ENCODE results near the gene AGRN.
A peak's percentile ranks its signal among the peaks of the same experiment; 100 is the strongest.
"Not testable (repeated sequence)": the region's sequence is repeated elsewhere in the genome, so short reads cannot be mapped to it uniquely, and the experiment has no call there.

Gene AGRN

GRCh38 chr1:1001057-1001783 lies 18.7 kb upstream of the AGRN start:
- no peaks in the 10 kb centered on the region for H3K9me3 ChIP-seq (ENCODE audit: control insufficient read depth, low read length)
- H3K27me3 ChIP-seq (ENCODE audit: control insufficient read depth, insufficient read depth, low read length, poor library complexity, severe bottlenecking): peaks cover 60% of the 10 kb centered on the region
- H3K27ac ChIP-seq (ENCODE audit: insufficient read depth, low read depth, low read length, poor library complexity, severe bottlenecking): peak overlapping the region; percentile 98
- H3K36me3 ChIP-seq (ENCODE audit: control insufficient read depth, insufficient read depth, low read length): no peaks in the 10 kb centered on the region
- H3K4me3 ChIP-seq (ENCODE audit: insufficient read depth, low read depth, low read length): peak overlapping the region; percentile 71
- peaks cover 41% of the 10 kb centered on the region for H3K4me1 ChIP-seq (ENCODE audit: control insufficient read depth, insufficient read depth, low read length)
- WGBS, 2 experiments: 3 to 5% methylated on average over 58 of the region's 58 CpGs

- Histone ChIP-seq H3K9me3 (ENCODE audit: control insufficient read depth, low read length) (no peaks in the 10 kb centered on the region), H3K36me3 (ENCODE audit: control insufficient read depth, insufficient read depth, low read length) (no peaks in the 10 kb centered on the region), H3K27ac (ENCODE audit: insufficient read depth, low read depth, low read length, poor library complexity, severe bottlenecking) (no peak overlapping the region), H3K27me3 (ENCODE audit: control insufficient read depth, insufficient read depth, low read length, poor library complexity, severe bottlenecking) (peaks cover 38% of the 10 kb centered on the region), H3K4me1 (ENCODE audit: control insufficient read depth, insufficient read depth, low read length) (peaks cover 31% of the 10 kb centered on the region), H3K4me3 (ENCODE audit: insufficient read depth, low read depth, low read length) (no peak overlapping the region)
- 81% methylated on average over 22 of the region's 22 CpGs for whole genome bisulfite sequencing, 2 experiments
These were observed 16.1 kb upstream of the AGRN start for GRCh38 chr1:1003618-1004419.

- no peaks in the 10 kb centered on the region for H3K36me3 ChIP-seq (ENCODE audit: control insufficient read depth, insufficient read depth, low read length)
- H3K4me1 ChIP-seq (ENCODE audit: control insufficient read depth, insufficient read depth, low read length): peaks cover 31% of the 10 kb centered on the region
- H3K27me3 ChIP-seq (ENCODE audit: control insufficient read depth, insufficient read depth, low read length, poor library complexity, severe bottlenecking): peaks cover 32% of the 10 kb centered on the region
- H3K9me3 ChIP-seq (ENCODE audit: control insufficient read depth, low read length): no peaks in the 10 kb centered on the region
- H3K27ac ChIP-seq (ENCODE audit: insufficient read depth, low read depth, low read length, poor library complexity, severe bottlenecking): no peak overlapping the region
- 79 to 84% methylated on average over 7 of the region's 7 CpGs for WGBS, 2 experiments
- H3K4me3 ChIP-seq (ENCODE audit: insufficient read depth, low read depth, low read length): no peak overlapping the region
These were observed 15.5 kb upstream of the AGRN start for GRCh38 chr1:1004420-1004779.

- H3K27ac ChIP-seq (ENCODE audit: insufficient read depth, low read depth, low read length, poor library complexity, severe bottlenecking): no peak overlapping the region
- peaks cover 27% of the 10 kb centered on the region for H3K27me3 ChIP-seq (ENCODE audit: control insufficient read depth, insufficient read depth, low read length, poor library complexity, severe bottlenecking)
- no peaks in the 10 kb centered on the region for H3K36me3 ChIP-seq (ENCODE audit: control insufficient read depth, insufficient read depth, low read length)
- peaks cover 31% of the 10 kb centered on the region for H3K4me1 ChIP-seq (ENCODE audit: control insufficient read depth, insufficient read depth, low read length)
- H3K9me3 ChIP-seq (ENCODE audit: control insufficient read depth, low read length): no peaks in the 10 kb centered on the region
- no peak overlapping the region for H3K4me3 ChIP-seq (ENCODE audit: insufficient read depth, low read depth, low read length)
- 44 to 49% methylated on average over 21 of the region's 21 CpGs for WGBS, 2 experiments
These were observed 14.9 kb upstream of the AGRN start for GRCh38 chr1:1004780-1005697.

GRCh38 chr1:1005774-1006304 lies 14.1 kb upstream of the AGRN start:
- H3K9me3 ChIP-seq (ENCODE audit: control insufficient read depth, low read length): no peaks in the 10 kb centered on the region
- no peak overlapping the region for H3K4me3 ChIP-seq (ENCODE audit: insufficient read depth, low read depth, low read length)
- no peaks in the 10 kb centered on the region for H3K36me3 ChIP-seq (ENCODE audit: control insufficient read depth, insufficient read depth, low read length)
- no peak overlapping the region for H3K27ac ChIP-seq (ENCODE audit: insufficient read depth, low read depth, low read length, poor library complexity, severe bottlenecking)
- H3K4me1 ChIP-seq (ENCODE audit: control insufficient read depth, insufficient read depth, low read length): peaks cover 31% of the 10 kb centered on the region
- H3K27me3 ChIP-seq (ENCODE audit: control insufficient read depth, insufficient read depth, low read length, poor library complexity, severe bottlenecking): peaks cover 19% of the 10 kb centered on the region
- WGBS, 2 experiments: 78 to 79% methylated on average over 23 of the region's 23 CpGs

GRCh38 chr1:1006305-1007159 lies 13.4 kb upstream of the AGRN start:
- no peaks in the 10 kb centered on the region for H3K36me3 ChIP-seq (ENCODE audit: control insufficient read depth, insufficient read depth, low read length)
- 91% methylated on average over 37 of the region's 37 CpGs for WGBS, 2 experiments
- no peak overlapping the region for H3K27ac ChIP-seq (ENCODE audit: insufficient read depth, low read depth, low read length, poor library complexity, severe bottlenecking)
- H3K4me1 ChIP-seq (ENCODE audit: control insufficient read depth, insufficient read depth, low read length): peaks cover 31% of the 10 kb centered on the region
- H3K4me3 ChIP-seq (ENCODE audit: insufficient read depth, low read depth, low read length): no peak overlapping the region
- H3K9me3 ChIP-seq (ENCODE audit: control insufficient read depth, low read length): no peaks in the 10 kb centered on the region
- peaks cover 12% of the 10 kb centered on the region for H3K27me3 ChIP-seq (ENCODE audit: control insufficient read depth, insufficient read depth, low read length, poor library complexity, severe bottlenecking)

- not testable (repeated sequence) for H3K9me3 ChIP-seq (ENCODE audit: control insufficient read depth, low read length); H3K27ac ChIP-seq (ENCODE audit: insufficient read depth, low read depth, low read length, poor library complexity, severe bottlenecking); H3K36me3 ChIP-seq (ENCODE audit: control insufficient read depth, insufficient read depth, low read length); H3K4me3 ChIP-seq (ENCODE audit: insufficient read depth, low read depth, low read length); H3K27me3 ChIP-seq (ENCODE audit: control insufficient read depth, insufficient read depth, low read length, poor library complexity, severe bottlenecking)
- WGBS, 2 experiments: 85 to 91% methylated on average over 7 to 8 of the region's 8 CpGs
- H3K4me1 ChIP-seq (ENCODE audit: control insufficient read depth, insufficient read depth, low read length): peaks cover 30% of the 10 kb centered on the region
These were observed 9.8 kb upstream of the AGRN start for GRCh38 chr1:1010131-1010530.

GRCh38 chr1:1011396-1011949 lies 8.4 kb upstream of the AGRN start:
- Histone ChIP-seq H3K4me1 (ENCODE audit: control insufficient read depth, insufficient read depth, low read length) (peaks cover 23% of the 10 kb centered on the region), H3K4me3 (ENCODE audit: insufficient read depth, low read depth, low read length) (no peak overlapping the region), H3K36me3 (ENCODE audit: control insufficient read depth, insufficient read depth, low read length) (no peaks in the 10 kb centered on the region), H3K27ac (ENCODE audit: insufficient read depth, low read depth, low read length, poor library complexity, severe bottlenecking) (no peak overlapping the region), H3K9me3 (ENCODE audit: control insufficient read depth, low read length) (no peaks in the 10 kb centered on the region), H3K27me3 (ENCODE audit: control insufficient read depth, insufficient read depth, low read length, poor library complexity, severe bottlenecking) (no peaks in the 10 kb centered on the region)
- 86 to 87% methylated on average over 14 of the region's 14 CpGs for WGBS, 2 experiments

GRCh38 chr1:1012736-1013104 lies 7.2 kb upstream of the AGRN start:
- WGBS, 2 experiments: 78 to 82% methylated on average over 13 of the region's 13 CpGs
- Histone ChIP-seq H3K4me1 (ENCODE audit: control insufficient read depth, insufficient read depth, low read length) (peaks cover 23% of the 10 kb centered on the region), H3K4me3 (ENCODE audit: insufficient read depth, low read depth, low read length) (peak overlapping the region; percentile 61), H3K27ac (ENCODE audit: insufficient read depth, low read depth, low read length, poor library complexity, severe bottlenecking) (peak overlapping the region; percentile 62)
- not testable (repeated sequence) for H3K9me3 ChIP-seq (ENCODE audit: control insufficient read depth, low read length); H3K36me3 ChIP-seq (ENCODE audit: control insufficient read depth, insufficient read depth, low read length); H3K27me3 ChIP-seq (ENCODE audit: control insufficient read depth, insufficient read depth, low read length, poor library complexity, severe bottlenecking)
